Coronary artery (tissue), 2 donors: ENCODE data around the gene NHS.
A peak's percentile ranks its signal among the peaks of the same experiment; 100 is the strongest.

ENCODE experiments used
- DNase-seq: peaks from one replicate; pipeline ENCODE4 v3.0.0-alpha.2; 2017; ENCODE audit warnings: low spot score
- H3K27ac ChIP-seq, 2 donors: fragments of 200-600 bp; sonication (generic); one replicate each; pipeline ENCODE4 v1.5.1; 2016 to 2019
- H3K4me3 ChIP-seq: fragments of 200-600 bp; sonication (generic); 2 replicates; pipeline ENCODE4 v1.5.1; 2016; ENCODE audit warnings: mild to moderate bottlenecking, moderate library complexity
- CTCF ChIP-seq: fragments of 200-600 bp; sonication (generic); IDR thresholded peaks from one replicate; pipeline ENCODE4 v1.5.1; 2019; ENCODE audit warnings: antibody characterized with exemption

The NHS gene

GRCh38 chrX:17656556-17656955, 281.6 kb downstream of the NHS start:
- H3K27ac ChIP-seq = peak overlapping the region in 1 of 2 donors; percentile 56
- no peak for TF ChIP-seq CTCF
- peak overlapping the region; percentile 68 for H3K4me3 ChIP-seq
- DNase-seq = no peak

GRCh38 chrX:17662391-17662790, 287.4 kb downstream of the NHS start:
- Histone ChIP-seq H3K27ac (no peak overlapping the region), H3K4me3 (no peak overlapping the region)
- no peak for TF ChIP-seq CTCF
- DNase-seq = no peak

GRCh38 chrX:17668929-17669328, 293.9 kb downstream of the NHS start:
- no peak for DNase-seq
- TF ChIP-seq CTCF = no peak
- Histone ChIP-seq H3K27ac (no peak overlapping the region), H3K4me3 (no peak overlapping the region)

GRCh38 chrX:17669458-17669857, 294.5 kb downstream of the NHS start:
- no peak overlapping the region for H3K4me3 ChIP-seq
- no peak overlapping the region for H3K27ac ChIP-seq
- DNase-seq = no peak

GRCh38 chrX:17669891-17670290, 294.9 kb downstream of the NHS start:
- no peak overlapping the region for H3K27ac ChIP-seq
- DNase-seq = no peak
- TF ChIP-seq CTCF = no peak
- no peak overlapping the region for H3K4me3 ChIP-seq

More at GRCh38 chrX:17669458-17669857, 294.5 kb downstream of the NHS start:
- TF ChIP-seq CTCF = no peak

- no peak for DNase-seq
- Histone ChIP-seq H3K4me3 (no peak overlapping the region), H3K27ac (no peak overlapping the region)
- TF ChIP-seq CTCF = no peak
Observed at GRCh38 chrX:17670874-17671273, 295.9 kb downstream of the NHS start.

GRCh38 chrX:17674601-17675000, 299.6 kb downstream of the NHS start:
- TF ChIP-seq CTCF = no peak
- Histone ChIP-seq H3K27ac (no peak overlapping the region), H3K4me3 (no peak overlapping the region)
- DNase-seq = no peak
